ENCODE data around the gene ZNF385B. TPM values are rescaled to one million over a fixed set of nuclear protein-coding genes. Genes with fewer than 3 reads are reported as not detected.

Gene ZNF385B
- total RNA-seq, 1 donor from 2014 or later, result not detected

DNA sequence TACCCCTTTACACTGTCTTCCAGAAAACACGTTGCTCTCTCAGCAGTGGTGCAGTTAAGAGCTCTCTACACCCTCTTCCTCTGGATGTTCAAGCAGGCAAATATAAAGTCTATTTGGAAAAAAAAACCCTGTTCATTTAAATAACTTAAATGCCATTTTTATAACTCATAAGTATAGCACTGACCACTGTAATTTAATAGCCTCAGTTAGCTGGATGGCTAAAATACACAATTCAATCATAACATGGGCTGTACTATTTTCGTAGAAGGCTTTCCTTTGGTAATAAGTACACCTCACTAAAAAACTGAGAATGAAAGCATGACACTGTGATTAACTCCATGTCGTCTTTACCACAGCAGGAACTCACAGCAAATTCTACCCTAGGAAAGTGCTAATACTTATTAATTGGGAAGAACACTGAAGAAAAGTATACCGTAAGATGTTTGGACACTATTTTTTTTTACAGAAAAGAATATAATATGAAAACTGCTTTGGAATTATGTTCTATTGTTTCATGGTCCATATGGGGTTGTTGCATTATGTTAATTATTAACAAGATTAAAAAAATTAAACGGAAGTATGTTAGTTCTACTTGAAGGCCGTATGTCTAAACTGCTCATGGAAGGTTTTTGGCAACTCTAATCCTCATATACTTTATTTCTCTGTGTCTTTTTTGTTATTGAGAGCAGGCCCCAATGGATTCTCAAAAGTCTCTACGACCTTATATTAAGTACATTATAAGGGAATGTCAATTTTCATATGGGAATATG is 269.1 kb downstream of the ZNF385B start:
- no peak for DNase-seq (ENCODE audit: low read depth in 2 of 2)

GRCh38 chr2:179591690-179592089 is 269.7 kb downstream of the ZNF385B start:
- DNase-seq (ENCODE audit: low read depth in 2 of 2), result no peak

DNA sequence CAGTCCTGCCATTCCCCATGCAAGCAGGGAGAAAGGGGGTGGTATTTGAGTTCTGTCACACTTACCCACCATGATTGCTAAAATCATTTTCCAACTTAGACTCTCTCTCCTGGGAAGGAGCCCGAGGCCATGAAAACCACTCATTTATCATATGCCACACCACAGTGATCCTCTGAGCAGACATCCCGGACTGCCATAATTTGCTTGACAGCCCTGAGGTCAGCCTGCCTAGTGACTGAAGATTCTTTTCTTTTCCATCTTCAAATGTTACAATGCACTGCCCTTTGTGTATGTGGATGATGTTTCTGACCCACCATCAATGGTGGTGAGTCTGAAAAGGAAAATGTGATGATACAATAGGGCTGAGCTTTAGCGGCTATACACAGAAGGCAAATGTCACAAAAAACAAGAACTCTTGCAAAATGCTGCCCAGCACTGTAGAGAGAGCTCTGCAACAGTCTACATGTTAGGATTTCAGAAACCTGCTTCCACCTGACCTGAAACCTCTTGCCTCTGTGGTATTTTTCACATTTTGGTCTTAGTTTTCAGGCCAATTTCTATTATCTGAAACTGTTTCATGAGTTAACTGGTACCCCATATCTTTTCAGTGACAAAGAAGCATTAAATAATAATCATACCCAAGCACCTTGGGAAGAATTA is 272.8 kb downstream of the ZNF385B start:
- DNase-seq (ENCODE audit: low read depth in 2 of 2), result no peak

GRCh38 chr2:179584760-179585159 is 276.7 kb downstream of the ZNF385B start:
- DNase-seq (ENCODE audit: low read depth in 2 of 2), result no peak

DNA sequence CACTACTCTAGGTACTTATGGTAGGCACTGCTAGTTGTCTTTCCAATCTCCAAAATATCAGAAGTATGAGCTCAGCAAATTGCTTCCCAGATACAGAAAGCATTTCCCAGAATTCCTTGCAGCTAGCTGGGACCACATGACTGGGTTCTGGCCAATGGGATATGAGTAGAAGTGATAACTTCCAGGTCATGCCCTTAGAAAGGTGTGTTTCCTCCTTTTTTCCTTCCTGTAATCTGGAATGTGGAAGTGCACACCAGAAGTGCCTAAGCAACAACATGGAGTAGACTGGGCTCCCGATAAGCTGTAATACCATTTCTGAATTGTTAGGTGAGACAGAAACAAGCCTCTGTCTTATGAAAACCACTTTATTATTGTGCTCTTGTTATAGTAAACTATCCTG is 279.8 kb downstream of the ZNF385B start:
- DNase-seq (ENCODE audit: low read depth in 2 of 2), result no peak

DNA sequence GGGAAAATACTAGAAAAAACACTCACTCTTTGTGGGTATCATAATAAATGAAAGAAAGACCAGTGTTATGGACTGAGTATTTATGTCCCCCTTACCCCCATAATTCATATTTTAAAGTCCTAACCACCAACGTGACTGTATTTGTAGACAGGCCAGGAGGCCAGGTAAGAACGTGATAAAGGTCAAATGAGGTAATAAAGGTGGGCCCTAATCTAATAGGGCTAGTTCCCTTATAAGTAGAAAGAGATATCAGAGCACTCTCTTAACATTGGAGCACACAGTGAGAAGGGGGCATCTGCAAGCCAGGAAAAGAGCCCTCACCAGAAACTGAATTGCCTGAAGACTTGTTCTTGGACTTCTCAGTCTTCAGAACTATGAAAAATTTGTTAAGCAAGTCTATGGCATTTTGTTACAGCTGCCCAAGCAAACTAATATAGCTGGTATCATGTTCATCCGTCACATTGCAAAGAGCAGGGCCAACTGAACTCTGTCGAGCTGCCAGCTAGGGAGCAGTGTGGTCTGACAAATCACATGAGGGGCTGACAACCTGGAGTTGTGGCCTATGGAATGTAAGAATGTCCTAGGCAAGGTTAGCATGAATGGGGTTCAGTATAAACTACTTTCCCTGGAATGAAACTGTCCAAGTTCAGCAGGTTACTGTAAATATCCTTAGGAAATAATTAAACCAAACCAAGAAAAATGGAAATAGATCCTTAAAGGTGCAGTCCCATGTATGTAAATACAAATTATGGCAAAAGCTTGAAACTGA is 280.9 kb downstream of the ZNF385B start:
- no peak for DNase-seq (ENCODE audit: low read depth in 2 of 2)

- no peak for DNase-seq (ENCODE audit: low read depth in 2 of 2)
Observed at GRCh38 chr2:179579800-179580199, 281.6 kb downstream of the ZNF385B start.

DNA sequence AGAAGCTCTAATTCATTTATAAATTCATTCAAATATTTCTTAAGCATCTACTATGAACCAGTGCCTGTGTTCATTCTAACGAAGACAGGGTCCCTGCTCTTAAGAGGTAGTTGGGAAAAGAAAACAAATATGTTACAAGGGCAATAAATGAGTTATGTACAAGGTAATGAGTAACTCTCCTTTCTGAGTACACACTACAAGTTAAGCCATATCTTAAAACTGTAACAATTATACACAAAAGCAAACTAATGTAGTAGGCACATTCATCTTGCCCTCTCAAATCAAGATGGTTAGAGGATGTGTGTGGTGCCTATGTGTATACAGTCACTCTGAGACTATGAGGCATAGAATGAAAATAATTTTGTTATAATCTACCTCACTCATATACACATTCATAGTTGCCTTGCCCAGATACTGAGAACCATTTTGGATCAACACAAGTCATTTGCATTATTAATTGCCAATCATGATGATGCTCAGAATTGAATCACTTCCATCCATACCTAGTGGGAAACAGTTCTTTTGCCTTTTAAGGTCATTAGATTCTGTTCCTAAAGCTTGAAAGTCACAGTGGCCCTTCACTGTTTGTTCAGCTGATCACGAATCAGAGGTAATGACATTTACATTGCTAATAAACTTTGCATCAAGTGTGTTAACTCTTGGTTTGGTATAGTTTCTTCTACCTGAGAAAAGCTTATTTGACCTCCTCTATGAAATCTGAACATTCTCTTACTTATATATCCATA is 283.1 kb downstream of the ZNF385B start:
- no peak for DNase-seq (ENCODE audit: low read depth in 2 of 2)

DNA sequence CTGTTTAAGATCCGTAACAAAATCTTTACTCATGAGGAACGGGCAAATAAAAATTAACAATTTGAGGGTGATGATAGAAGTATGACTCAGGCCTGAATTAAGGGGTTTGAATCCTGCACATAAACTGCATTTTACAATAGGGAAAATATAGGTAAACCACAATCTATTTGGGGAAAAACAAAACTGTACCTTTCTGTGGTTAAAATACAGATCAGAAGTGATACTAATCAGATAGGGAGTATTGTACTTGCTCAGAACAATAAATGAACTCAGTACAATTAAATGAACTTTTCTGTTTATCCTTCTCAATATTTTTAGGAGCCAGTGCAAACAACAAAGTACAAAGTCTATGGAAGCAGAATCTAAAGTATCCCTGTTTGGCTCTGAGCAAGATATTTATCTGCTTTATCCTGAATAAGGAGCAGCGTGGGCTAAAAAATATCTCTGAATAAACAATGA is 287.3 kb downstream of the ZNF385B start:
- no peak for DNase-seq (ENCODE audit: low read depth in 2 of 2)

DNA sequence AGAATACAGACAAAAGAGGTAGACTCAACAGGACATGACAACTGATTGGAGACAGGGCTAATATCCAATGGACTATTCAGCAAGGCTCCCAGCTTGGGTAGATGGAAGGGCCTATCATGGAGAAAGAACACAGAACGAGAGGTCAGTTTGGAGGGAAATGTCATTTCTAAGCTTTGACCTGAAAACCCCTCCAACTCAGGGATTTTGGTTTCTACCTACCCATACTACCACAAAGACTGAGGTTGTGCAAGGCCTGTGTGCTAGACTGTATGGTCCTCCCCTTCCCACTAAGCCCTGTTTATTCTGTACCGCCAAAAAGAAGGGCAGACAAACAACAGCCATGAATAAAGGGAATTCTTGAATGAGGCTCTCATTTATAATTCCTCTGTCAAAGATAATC is 288.9 kb downstream of the ZNF385B start:
- no peak for DNase-seq (ENCODE audit: low read depth in 2 of 2)

- DNase-seq (ENCODE audit: low read depth in 2 of 2), result no peak
Observed at GRCh38 chr2:179571721-179572120, 289.7 kb downstream of the ZNF385B start.

DNA sequence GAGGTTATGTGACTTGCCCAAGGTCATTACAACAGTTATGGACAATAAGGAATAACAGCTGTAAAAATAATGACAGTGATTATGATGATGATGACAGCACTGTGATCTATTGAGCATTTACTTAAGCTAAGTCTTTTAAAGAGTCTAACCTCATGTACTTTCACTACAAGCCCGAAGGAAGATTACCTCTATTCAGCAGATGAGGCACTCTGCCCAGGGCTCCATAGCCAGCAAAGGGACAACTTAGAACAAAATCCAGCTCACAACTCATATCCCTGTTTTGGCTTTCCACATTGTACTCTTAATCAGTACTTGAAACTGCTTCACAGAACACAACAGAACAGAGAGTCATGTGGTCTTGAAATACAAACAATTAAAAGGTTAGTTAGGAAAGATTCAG is 290.2 kb downstream of the ZNF385B start:
- DNase-seq (ENCODE audit: low read depth in 2 of 2), result no peak

DNA sequence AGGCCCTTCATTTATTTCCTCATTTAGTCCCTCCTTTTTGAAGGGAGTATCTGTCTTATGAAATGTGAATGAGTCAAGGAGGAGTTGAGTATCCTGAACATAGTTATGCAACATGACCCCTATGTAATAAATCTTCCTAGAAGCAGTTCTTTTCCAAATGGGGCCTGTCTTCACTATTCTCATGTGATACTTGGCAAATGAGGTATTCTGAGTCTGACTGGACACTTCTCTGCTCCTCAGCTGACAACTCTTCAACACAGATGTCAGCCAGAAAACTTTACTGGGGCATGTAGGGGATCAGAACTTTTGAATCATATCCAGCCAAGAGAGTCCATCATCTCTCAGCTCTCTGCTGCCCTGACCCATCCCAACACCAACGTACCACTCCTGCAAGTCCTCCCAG is 291.6 kb downstream of the ZNF385B start:
- no peak for DNase-seq (ENCODE audit: low read depth in 2 of 2)

DNA sequence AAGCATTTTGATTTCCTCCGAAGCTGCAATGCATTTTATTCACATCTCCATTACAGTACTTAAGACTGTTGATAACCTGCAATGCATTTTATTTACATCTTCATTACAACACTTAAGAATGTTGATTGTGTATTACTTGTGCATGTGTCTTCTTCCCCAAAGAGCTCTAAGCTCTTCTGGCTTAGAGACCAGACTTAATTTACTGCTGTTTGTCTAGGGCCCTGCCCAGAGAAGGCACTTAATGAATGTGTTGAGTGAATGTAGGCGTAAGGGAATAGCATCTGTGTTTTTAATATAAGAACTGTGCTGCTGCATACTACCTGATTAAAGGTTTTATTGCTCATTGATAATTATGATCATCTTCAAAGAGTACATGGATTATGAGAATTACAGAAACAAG is 295.6 kb downstream of the ZNF385B start:
- DNase-seq (ENCODE audit: low read depth in 2 of 2), result no peak

GRCh38 chr2:179562330-179562885 is 299.0 kb downstream of the ZNF385B start:
- DNase-seq (ENCODE audit: low read depth in 2 of 2), result no peak

- DNase-seq (ENCODE audit: low read depth in 2 of 2), result no peak
Observed at GRCh38 chr2:179561702-179562101, 299.7 kb downstream of the ZNF385B start.

DNA sequence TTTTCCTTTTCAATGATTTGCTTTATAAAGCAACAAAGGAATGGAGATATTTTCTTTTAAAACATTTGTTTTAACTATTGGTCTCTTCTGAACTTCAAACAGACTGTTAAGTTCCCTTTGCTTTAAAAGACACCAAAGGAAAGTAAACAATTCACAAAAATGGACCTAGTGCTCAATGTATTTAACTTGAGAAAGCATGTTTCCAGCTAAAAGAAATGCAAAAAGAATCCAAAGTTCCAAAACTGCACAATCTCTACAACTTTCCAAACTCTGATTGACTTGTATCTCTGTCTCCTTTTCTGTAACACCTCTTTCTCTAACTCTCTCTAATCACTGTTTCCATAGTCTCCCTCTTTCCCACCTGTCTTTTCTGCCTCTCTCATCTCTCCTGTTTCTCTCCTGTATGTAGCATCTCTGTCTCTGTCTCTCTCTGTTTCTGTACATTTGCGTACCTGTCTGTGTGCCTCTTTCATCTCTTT is 301.1 kb downstream of the ZNF385B start:
- no peak for DNase-seq (ENCODE audit: low read depth in 2 of 2)

- DNase-seq (ENCODE audit: low read depth in 2 of 2), result no peak
Observed at GRCh38 chr2:179559108-179559806, 302.2 kb downstream of the ZNF385B start.

GRCh38 chr2:179558010-179558934 is 303.1 kb downstream of the ZNF385B start:
- DNase-seq (ENCODE audit: low read depth in 2 of 2), result no peak

Data from lung microvascular endothelial cell (primary cell).